GM12872 (cell line): ENCODE data around the gene ADCY10.

Source experiments
- CTCF ChIP-seq: IDR thresholded peaks from 3 replicates; pipeline ENCODE4 v1.5.1; 2011; ENCODE audit warnings: low read depth, mild to moderate bottlenecking, low read length, moderate library complexity; ENCODE audit not compliant: insufficient read depth

Gene ADCY10

GRCh38 chr1:167800251-167800650, 113.7 kb downstream of the ADCY10 start:
- TF ChIP-seq CTCF = no peak

GRCh38 chr1:167799747-167800146, 114.2 kb downstream of the ADCY10 start:
- no peak for TF ChIP-seq CTCF

GRCh38 chr1:167798952-167799351, 115.0 kb downstream of the ADCY10 start:
- no peak for TF ChIP-seq CTCF

- TF ChIP-seq CTCF = no peak
Observed at GRCh38 chr1:167797015-167797414, 116.9 kb downstream of the ADCY10 start.

- no peak for TF ChIP-seq CTCF
Observed at GRCh38 chr1:167795810-167796740, 117.9 kb downstream of the ADCY10 start.

- no peak for TF ChIP-seq CTCF
Observed at GRCh38 chr1:167794043-167794442, 119.9 kb downstream of the ADCY10 start.

- TF ChIP-seq CTCF = no peak
Observed at GRCh38 chr1:167792188-167792565, 121.8 kb downstream of the ADCY10 start.
